HG03378 (cell line): ENCODE measurements around the gene ACTG2.

Experiments
- ATAC-seq: cut with Tn5 transposase; IDR thresholded peaks from one replicate; pipeline ENCODE4 v1.9.1; 2021; ENCODE audit warnings: mild to moderate bottlenecking, moderate library complexity; ENCODE audit not compliant: unreplicated experiment

ACTG2 gene

DNA sequence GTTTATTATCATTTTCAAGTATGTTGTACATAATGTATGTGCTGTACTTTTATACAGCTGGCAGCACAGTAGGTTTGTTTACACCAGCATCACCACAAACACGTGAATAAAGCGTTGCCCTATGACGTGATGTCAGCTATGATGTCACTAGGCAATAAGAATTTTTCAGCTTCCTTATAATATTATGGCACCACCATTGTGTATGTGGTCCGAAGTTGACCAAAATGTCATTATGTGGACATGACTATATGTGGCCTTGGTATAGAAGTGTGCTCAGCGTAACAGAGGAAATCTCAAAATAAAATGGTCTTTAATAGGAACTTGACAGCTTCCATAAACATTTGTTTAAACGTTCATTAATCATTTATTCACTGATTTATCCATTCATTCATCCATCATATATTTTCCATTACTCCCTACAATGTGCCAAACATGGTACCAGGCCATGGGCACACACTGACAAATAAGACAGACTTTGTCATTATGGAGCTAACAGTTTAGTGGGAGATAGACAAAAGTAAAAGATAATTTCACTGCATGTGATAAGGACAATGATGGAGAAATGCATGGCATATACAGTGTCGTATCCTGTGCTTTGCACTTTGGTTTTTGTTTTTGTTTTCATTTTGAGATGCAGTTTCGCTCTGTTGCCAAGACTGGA lies 18.9 kb downstream of the ACTG2 start:
- no peak for ATAC-seq

- no peak for ATAC-seq
Measured at GRCh38 chr2:73913414-73914054, 20.7 kb downstream of the ACTG2 start.

- ATAC-seq, result no peak
Measured at GRCh38 chr2:73914667-73915066, 21.9 kb downstream of the ACTG2 start.

DNA sequence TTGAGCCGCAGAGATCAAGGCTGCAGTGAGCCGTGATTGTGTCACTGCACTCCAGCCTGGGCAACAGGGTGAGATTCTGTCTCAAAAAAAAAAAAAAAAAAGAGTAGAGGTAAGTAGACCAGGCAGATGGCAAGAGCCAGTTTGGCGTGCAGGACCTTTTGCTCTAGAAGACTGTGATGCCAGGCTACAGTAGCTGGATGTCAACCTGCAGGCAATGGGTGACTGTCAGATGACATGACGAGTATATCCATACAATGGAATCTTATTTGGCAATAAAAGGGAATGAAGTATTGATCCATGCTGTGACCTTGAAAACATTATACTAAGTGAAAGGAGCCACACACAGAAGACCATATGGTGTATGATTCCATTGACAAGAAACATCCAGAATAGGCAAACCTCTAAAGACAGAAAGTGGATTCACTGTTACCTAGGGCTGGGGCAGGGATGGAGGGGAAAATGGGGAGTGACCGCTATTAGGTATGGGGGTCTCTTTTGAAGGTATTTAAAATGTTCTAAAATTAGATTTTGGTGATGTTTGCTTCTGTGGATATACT lies 22.7 kb downstream of the ACTG2 start:
- no peak for ATAC-seq

GRCh38 chr2:73916666-73917065 lies 23.9 kb downstream of the ACTG2 start:
- ATAC-seq, result no peak

DNA sequence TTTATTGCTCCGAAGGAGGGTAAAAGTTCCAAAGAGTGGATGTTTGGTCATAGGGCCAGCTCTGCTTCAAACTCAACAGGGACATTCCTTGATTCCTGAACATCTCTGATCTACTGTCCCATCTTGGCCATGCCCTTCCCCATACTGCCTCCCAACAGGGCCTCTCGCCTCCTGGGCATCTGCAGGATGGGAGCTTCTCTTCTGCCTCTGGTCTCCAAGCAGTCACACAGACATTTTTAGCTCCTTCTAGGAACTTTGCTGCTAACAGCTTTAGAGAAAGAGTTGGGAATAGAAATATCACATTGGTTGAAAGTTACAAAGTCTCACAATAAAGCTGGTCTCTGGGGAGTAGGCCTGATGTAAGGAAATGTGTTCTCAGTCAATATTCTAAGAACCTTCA lies 24.5 kb downstream of the ACTG2 start:
- no peak for ATAC-seq

DNA sequence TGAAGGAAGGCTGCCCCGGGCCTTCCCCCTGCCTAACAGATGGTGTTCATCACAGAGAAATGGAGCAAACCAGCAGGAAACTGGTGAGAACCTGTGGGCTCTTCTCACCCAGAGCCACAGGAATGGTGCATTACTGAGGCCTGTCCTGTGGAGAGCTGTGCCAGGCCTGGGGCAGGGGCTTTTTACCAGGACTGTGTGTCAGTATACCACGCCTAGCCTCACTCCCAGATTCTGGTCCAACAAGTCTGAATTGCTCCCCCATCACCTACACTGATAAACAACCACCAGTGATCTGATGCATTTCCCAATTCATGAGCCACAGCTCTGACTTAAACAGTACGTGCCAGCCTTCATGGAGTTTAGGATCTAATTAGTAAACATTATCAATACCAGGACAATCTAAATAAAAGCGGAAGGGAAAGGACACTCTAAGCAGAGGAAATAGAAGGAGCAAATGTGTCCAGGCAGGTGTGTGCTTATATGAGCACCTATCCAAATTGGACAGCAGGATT lies 24.9 kb downstream of the ACTG2 start:
- ATAC-seq, result no peak

DNA sequence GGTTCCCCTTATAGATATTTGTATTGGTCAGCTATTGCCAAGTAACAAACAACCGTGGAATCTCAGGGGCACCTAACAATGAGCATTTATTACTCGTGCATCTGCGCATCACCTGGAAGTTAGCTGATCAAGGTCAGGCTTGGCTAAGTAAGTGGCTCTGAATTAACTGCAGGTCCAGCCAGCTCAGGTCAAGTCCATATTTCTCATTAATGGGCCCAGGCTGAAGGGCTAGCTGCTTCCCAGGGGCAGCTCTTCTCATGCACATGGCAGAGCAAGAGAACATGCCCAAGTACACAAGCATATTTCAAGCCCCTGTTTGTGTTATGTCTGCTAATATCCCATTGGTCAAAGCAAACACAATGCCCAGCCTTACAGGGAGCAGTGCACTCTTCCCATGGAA lies 26.0 kb downstream of the ACTG2 start:
- no peak for ATAC-seq

DNA sequence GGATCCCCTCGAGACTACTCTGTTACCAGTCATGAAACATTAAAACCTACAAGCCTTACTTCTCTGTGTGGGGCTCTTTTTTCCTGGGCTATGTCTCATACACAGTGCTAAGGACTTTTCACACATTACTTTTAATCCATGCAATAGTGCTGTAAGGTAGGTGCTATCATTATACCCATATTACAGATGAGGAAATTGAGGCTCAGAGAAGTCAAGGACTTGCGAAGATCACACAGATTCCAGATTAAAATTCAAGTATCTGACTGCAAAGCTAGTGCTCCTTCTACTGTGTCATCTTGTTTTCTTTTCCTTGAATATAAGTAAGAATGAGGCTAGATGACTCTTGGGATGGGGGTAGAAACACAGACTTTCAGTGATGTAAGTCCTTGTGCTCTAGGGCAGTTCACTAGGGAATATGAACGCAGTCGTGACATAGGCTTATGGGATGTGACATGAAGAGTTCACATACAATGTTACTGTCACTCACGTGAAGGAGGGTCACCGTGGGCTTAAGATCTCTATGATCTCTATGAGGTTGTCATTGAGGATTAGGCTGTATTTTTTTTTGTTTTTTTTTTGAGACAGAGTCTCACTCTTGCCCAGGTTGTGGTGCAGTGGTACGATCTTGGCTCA lies 26.9 kb downstream of the ACTG2 start:
- no peak for ATAC-seq

DNA sequence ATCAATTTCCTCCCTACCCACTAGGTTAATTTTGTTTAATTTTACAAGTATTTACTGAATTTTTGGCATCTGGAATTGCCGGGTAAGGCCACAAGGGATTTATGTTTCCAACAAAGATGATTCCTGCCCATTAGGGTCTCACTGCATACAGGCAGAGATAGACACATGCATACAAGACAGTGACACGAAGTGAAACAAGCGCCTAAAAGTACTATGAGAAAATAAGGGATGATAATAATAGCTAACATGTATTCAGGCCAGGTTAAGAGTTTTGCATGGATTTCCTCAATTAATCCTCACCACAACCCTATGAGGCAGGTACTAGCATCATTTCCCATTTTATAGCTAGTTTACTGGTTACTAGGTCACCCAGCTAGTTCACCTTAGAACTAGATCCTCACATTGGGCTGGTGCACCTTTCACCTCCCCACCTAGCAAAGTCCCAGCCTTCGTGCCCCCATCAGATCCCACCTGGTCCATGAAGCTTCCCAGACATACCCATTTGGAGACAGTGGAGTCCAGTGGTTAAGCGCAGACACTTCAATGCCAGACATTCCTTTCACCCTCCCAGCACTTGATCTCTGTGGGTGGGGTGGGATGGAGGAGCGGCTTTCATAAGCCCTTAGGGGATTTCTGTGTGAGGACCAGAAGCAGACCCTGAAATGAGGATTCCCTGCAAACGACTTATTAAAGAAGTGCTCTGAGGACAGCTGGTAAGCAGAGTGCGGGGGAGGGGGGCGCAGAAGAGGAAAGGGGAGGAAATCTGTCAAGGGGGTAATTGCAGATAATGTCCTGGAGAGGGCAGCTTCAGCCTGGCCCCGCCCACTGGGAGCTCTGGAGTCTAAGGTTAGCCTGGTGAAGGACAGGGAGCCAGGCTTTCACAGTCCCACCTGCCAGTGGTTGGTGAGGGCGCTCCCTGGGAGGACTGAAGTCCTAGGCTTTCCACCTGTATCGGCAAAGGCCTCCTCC lies 28.1 kb downstream of the ACTG2 start:
- no peak for ATAC-seq

- no peak for ATAC-seq
Measured at GRCh38 chr2:73921581-73921980, 28.8 kb downstream of the ACTG2 start.

GRCh38 chr2:73922681-73923080 lies 29.9 kb downstream of the ACTG2 start:
- ATAC-seq, result no peak

DNA sequence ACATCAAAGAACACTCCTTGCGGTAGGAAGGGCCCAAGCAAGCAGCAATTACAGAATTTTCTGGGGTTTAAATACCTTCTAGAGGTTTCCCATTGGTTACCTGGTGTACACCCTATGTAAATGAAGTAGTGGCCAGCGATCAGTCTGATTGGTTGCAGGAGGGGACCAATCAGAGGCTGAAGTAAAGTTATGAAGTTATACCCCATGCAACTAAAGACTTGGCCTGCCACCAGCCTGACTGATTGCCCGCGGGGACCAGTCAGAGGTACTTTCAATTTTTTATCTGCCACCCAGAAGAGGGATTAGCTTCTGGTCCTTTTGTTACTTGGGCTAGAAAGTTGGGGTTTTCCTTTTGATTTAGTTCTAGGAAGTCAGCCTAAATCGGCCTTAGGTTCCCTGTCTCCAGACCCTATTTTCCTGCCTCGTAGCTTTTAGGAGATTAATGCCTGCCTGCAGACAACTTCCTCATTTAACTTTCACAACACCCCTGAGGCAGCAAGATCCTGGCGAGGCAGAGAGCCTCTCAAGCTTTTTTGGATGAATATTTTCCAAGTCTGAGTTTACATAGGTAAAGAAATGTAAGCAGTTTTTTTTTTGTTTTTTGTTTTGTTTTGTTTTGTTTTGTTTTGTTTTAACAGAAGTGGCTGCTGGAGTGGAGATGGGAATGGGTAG lies 32.4 kb downstream of the ACTG2 start:
- no peak for ATAC-seq

GRCh38 chr2:73925853-73926492 lies 33.2 kb downstream of the ACTG2 start:
- no peak for ATAC-seq

DNA sequence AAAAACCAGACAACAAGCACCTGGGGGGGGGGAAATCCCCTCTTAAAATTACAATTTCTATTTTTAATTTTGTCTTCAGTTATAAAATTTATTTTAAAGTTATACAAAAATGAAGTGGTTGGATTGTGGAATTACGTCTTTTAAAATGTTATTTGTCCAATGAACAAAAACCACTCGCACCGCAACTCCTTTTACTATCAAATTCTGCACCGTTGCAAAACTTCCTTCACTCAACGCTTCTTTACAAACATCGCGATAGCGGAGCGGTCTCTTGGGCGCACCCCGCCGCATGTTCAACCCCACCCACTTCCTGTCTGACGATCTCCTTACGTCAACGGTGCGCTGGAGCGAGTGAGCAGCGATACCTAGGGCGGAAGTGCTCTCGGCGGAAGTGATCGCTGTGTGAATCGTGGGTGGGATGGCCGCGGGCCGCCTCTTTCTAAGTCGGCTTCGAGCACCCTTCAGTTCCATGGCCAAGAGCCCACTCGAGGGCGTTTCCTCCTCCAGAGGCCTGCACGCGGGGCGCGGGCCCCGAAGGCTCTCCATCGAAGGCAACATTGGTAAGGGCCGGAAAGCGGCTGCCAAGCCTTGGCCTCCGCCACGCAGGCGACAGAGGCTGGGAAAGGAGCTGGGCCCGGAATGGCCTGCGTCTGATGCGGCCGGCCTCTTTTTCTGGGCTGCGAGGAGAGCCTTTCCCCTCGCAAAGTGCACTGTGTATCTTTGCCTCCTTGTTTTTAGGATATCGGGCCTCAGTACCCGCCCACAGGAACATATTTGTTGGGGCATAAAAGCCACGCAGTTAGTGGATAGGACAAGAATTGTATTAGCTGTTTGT lies 33.9 kb downstream of the ACTG2 start, which contains the start of gene DGUOK:
Gene DGUOK, plus strand, starts transcription at position 388 of the 835 bp plus-strand sequence. Its CDS starts 31 bp downstream, at position 419.
- ATAC-seq, result peak; percentile 97

DNA sequence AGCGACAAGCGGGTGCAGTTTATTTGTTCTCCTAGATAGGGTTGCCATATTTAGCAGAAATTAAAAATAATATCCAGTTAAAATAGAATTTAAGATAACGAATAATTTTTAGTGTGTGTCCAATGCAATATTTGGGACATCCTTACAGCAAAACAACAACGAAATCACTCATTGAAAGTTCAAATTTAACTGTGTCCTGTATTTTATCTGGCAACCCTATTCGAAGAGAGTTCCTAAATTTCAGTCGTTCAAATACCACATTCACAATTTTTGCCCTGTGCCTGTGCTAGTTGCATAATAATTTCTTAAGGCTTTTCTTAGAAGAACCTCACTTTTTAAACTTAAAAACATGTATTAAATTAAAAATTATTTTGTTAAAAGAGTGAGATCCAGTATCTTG lies 34.5 kb downstream of the ACTG2 start:
- no peak for ATAC-seq

DNA sequence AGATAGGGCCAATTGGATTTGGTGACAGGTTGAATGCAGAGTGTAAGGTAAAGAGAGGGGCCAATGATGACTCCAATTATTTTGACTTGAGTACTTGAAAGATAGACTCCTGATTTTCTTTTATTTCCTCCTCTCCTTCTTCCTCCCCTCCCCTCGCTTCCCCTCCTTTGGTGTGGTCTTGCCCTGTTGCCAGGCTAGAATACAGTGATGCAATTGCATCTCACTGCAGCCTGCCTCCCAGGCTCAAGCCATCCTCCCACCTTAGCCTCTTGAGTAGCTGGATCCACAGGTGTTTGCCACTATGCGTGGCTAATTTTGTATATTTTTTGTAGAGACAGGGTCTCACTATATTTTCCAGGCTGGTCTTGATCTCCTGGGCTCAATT lies 36.1 kb downstream of the ACTG2 start:
- ATAC-seq, result no peak

DNA sequence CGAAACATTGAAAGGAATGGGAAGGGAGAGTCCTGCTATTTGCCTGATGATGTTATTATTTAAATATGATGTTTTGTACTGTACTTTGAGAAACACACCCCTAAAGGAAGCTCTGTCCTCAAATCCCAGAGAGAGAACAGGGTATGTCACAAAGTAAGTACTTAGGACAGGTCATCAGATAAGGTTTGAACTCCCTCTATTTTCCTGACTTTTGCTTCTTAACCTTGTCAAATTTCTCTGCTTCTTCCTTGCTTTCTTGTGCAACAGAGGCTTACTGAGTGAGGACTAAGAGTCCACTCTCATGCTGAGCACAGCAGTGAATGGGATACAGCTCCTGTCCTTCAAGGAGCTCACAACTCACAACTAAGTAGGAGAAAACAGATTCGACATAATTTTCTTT lies 37.6 kb downstream of the ACTG2 start:
- no peak for ATAC-seq
